RPMI7951 (cell line): Measurements from ENCODE around the gene ENAH. TPM values are rescaled to one million over a fixed set of nuclear protein-coding genes. Genes with fewer than 3 reads are reported as not detected.

Experiments
- DNase-seq: peaks from one replicate; pipeline ENCODE4 v3.0.0-alpha.2; 2012; ENCODE audit warnings: low read depth
- total RNA-seq: library from RNA; depleted of rRNA; stranded (reverse); fragments of >200 nt; shearing (Covaris generic); gene quantifications from 2 replicates; pipeline ENCODE4 v1.2.3, GENCODE V29; 2014; rRNA removed

The ENAH gene
- total RNA-seq, 1 experiment from 2014 or later: 53.3 TPM

- no peak for DNase-seq
These were observed 215.0 kb downstream of the ENAH start for GRCh38 chr1:225437710-225438437.

Other genes starting within 250 kb of the ENAH start
- 26.1 and 38.2 TPM in 2 replicates for gene LBR, start 225.1 kb downstream of the ENAH start, total RNA-seq
- gene SRP9, start 124.7 kb upstream of the ENAH start, total RNA-seq: 513 and 555 TPM in 2 replicates
- gene EPHX1, start 157.0 kb upstream of the ENAH start, total RNA-seq: 25.0 and 25.5 TPM in 2 replicates
- gene TMEM63A, start 229.3 kb upstream of the ENAH start, total RNA-seq: 7.6 and 8.2 TPM in 2 replicates
- not detected in 2 replicates for gene LEFTY1, start 236.0 kb upstream of the ENAH start, total RNA-seq